Prostate gland (tissue), 2 donors: ENCODE results near the gene LAMP1. TPM values are rescaled to one million over a fixed set of nuclear protein-coding genes. Genes with fewer than 3 reads are reported as not detected.

Experiments
- DNase-seq: peaks from one replicate; pipeline ENCODE4 v3.0.0-alpha.2; 2019; ENCODE audit warnings: low spot score
- H3K27ac ChIP-seq, 2 donors: fragments of 200-600 bp; sonication (generic); 2 replicates each; pipeline ENCODE4 v1.5.1; 2017 to 2019
- H3K27me3 ChIP-seq: fragments of 200-600 bp; sonication (generic); replicated peaks from 2 replicates; pipeline ENCODE4 v1.5.1; 2019; ENCODE audit not compliant: insufficient read depth
- H3K36me3 ChIP-seq, 2 donors: fragments of 200-600 bp; sonication (generic); 1 replicate in 1 of 2; 2 replicates in 1 of 2; pipeline versions ENCODE4 v1.5.1 to v1.8.1; 2017 to 2019
- H3K4me1 ChIP-seq: fragments of 200-600 bp; sonication (generic); replicated peaks from 2 replicates; pipeline ENCODE4 v1.5.1; 2019
- H3K4me3 ChIP-seq, 2 donors: fragments of 200-600 bp; sonication (generic); 2 replicates each; pipeline ENCODE4 v1.5.1; 2017 to 2019
- H3K9me3 ChIP-seq: fragments of 200-600 bp; sonication (generic); 2 replicates; pipeline ENCODE4 v1.5.1; 2017
- CTCF ChIP-seq, 4 experiments: fragments of 200-600 bp in 2 of 4; fragments of 450-650 bp in 2 of 4; sonication (generic) in 2 of 4; IDR thresholded peaks; 1 replicate in 3 of 4; 2 replicates in 1 of 4; pipeline ENCODE4 v1.5.1; 2016 to 2019; ENCODE audit warnings: antibody characterized with exemption in 4 of 4, mild to moderate bottlenecking in 2 of 4, moderate library complexity in 2 of 4
- POLR2A ChIP-seq: fragments of 450-650 bp; IDR thresholded peaks from one replicate; pipeline ENCODE4 v1.6.1; 2016; ENCODE audit warnings: antibody characterized with exemption, mild to moderate bottlenecking
- POLR2AphosphoS5 ChIP-seq: sonication (generic); formaldehyde crosslinking; IDR thresholded peaks from one replicate; pipeline ENCODE4 v1.6.1; 2017; ENCODE audit warnings: antibody characterized with exemption
- WGBS: methylation state at CpG from one replicate; pipeline ENCODE4 v1.1.5; 2018; 5-methylcytosine and 5-hydroxymethylcytosine counted together
- intact Hi-C: fragments of 100-400 bp; cut with DNase I; formaldehyde crosslinking; loops from one replicate; pipeline ENCODE4 v1.14.2; 2022
- total RNA-seq, 2 donors: library from RNA; depleted of rRNA; stranded (reverse); fragments of >200 nt; gene quantifications; one replicate each; pipeline ENCODE4 v1.1.0, GENCODE V29; 2016

LAMP1 gene
- total RNA-seq, 2 donors from 2014 or later = 214 to 246 TPM

GRCh38 chr13:113348591-113348990 lies 51.6 kb downstream of the LAMP1 start:
- H3K27me3 ChIP-seq = no peaks in the 10 kb centered on the region
- no peak overlapping the region for H3K27ac ChIP-seq
- WGBS = over 99% methylated on average over 17 of the region's 17 CpGs
- H3K9me3 ChIP-seq = no peaks in the 10 kb centered on the region
- no peak for TF ChIP-seq POLR2A
- TF ChIP-seq POLR2AphosphoS5 = no peak
- TF ChIP-seq CTCF (IDR thresholded peaks at IDR 0.05) = no peak
- no peak for DNase-seq
- H3K4me3 ChIP-seq = no peak overlapping the region
- H3K36me3 ChIP-seq = peaks cover 0 to 5% of the 10 kb centered on the region in 2 donors
- H3K4me1 ChIP-seq = no peaks in the 10 kb centered on the region
- intact Hi-C loops = no loop called here

GRCh38 chr13:113349050-113349449 lies 52.0 kb downstream of the LAMP1 start:
- DNase-seq = no peak
- TF ChIP-seq CTCF (IDR thresholded peaks at IDR 0.05) (no peak), POLR2AphosphoS5 (no peak), POLR2A (no peak)
- 97% methylated on average over 6 of the region's 6 CpGs for WGBS
- intact Hi-C loops = no loop called here
- no peaks in the 10 kb centered on the region for H3K27me3 ChIP-seq
- H3K36me3 ChIP-seq = peaks cover 0 to under 1% of the 10 kb centered on the region in 2 donors
- no peaks in the 10 kb centered on the region for H3K9me3 ChIP-seq
- no peak overlapping the region for H3K27ac ChIP-seq
- H3K4me1 ChIP-seq = no peaks in the 10 kb centered on the region
- no peak overlapping the region for H3K4me3 ChIP-seq

- Histone ChIP-seq H3K4me1 (no peaks in the 10 kb centered on the region), H3K27ac (no peak overlapping the region), H3K9me3 (no peaks in the 10 kb centered on the region), H3K36me3 (no peaks in the 10 kb centered on the region), H3K27me3 (no peaks in the 10 kb centered on the region), H3K4me3 (no peak overlapping the region)
- no peak for DNase-seq
- WGBS = 96% methylated on average over 15 of the region's 15 CpGs
- no peak for TF ChIP-seq POLR2AphosphoS5
- no peak for TF ChIP-seq POLR2A
- no peak for TF ChIP-seq CTCF (IDR thresholded peaks at IDR 0.05)
- intact Hi-C loops = no loop called here
Observed at GRCh38 chr13:113349491-113349890, 52.5 kb downstream of the LAMP1 start.

GRCh38 chr13:113350065-113350937 lies 53.3 kb downstream of the LAMP1 start:
- H3K4me1 ChIP-seq = no peaks in the 10 kb centered on the region
- H3K27me3 ChIP-seq = no peaks in the 10 kb centered on the region
- H3K4me3 ChIP-seq = no peak overlapping the region
- H3K27ac ChIP-seq = no peak overlapping the region
- no peaks in the 10 kb centered on the region for H3K36me3 ChIP-seq
- DNase-seq = no peak
- 89% methylated on average over 32 of the region's 32 CpGs for WGBS
- TF ChIP-seq CTCF (IDR thresholded peaks at IDR 0.05) (no peak), POLR2AphosphoS5 (no peak), POLR2A (no peak)
- H3K9me3 ChIP-seq = no peaks in the 10 kb centered on the region
- intact Hi-C loops = no loop called here

GRCh38 chr13:113350938-113351335 lies 53.9 kb downstream of the LAMP1 start:
- no peak for DNase-seq
- WGBS = 88% methylated on average over 20 of the region's 20 CpGs
- no peak overlapping the region for H3K27ac ChIP-seq
- H3K4me1 ChIP-seq = no peaks in the 10 kb centered on the region
- TF ChIP-seq POLR2A (no peak), POLR2AphosphoS5 (no peak), CTCF (IDR thresholded peaks at IDR 0.05) (no peak)
- no peaks in the 10 kb centered on the region for H3K36me3 ChIP-seq
- no peak overlapping the region for H3K4me3 ChIP-seq
- H3K9me3 ChIP-seq = no peaks in the 10 kb centered on the region
- no peaks in the 10 kb centered on the region for H3K27me3 ChIP-seq
- intact Hi-C loops = no loop called here
